Dedifferentiated amniotic fluid mesenchymal stem cell (primary cell): ENCODE data around the gene CTSS.
"Not testable (repeated sequence)": the region's sequence is repeated elsewhere in the genome, so short reads cannot be mapped to it uniquely, and the experiment has no call there.

Source experiments
- DNase-seq: peaks from one replicate; pipeline ENCODE4 v3.0.0-alpha.2; 2016; ENCODE audit errors: extremely low spot score

CTSS gene

DNA sequence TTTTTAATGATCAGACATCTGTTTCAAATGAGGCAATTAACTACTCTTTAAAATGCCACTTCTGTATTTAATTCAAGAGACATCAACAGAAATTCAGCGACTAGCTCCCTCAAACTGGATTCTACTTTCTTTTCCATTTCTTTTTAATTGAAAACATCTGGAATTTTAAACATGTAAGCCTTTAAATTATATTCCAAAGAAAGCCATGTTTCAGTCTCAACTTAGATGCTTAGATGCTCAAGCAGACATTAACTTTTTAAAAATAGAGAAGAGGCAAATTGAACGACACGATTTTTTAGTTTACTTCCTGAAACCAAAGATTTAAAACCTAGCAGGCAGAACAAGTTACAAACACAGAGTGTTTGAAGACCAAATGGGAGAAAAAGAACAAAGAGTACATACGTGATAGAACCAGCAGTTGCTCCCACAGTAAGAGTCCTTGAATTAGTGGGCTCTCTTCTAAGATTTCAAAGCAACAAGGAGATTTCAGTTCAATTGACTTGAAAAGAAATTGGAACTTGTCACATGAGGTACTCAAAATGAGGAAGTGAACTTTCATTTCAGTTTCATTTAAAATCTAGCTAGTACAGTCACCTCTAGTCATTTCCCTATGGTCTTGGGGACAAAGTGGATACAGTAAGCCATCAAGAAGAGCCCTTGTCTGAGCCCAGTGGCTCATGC, at the start of gene CTSS:
Gene CTSS (minus strand): TSS at position 483 of the 681 bp plus-strand sequence. CDS start 1,015 bp downstream, outside the sequence.
- DNase-seq: peak; percentile 44

DNA sequence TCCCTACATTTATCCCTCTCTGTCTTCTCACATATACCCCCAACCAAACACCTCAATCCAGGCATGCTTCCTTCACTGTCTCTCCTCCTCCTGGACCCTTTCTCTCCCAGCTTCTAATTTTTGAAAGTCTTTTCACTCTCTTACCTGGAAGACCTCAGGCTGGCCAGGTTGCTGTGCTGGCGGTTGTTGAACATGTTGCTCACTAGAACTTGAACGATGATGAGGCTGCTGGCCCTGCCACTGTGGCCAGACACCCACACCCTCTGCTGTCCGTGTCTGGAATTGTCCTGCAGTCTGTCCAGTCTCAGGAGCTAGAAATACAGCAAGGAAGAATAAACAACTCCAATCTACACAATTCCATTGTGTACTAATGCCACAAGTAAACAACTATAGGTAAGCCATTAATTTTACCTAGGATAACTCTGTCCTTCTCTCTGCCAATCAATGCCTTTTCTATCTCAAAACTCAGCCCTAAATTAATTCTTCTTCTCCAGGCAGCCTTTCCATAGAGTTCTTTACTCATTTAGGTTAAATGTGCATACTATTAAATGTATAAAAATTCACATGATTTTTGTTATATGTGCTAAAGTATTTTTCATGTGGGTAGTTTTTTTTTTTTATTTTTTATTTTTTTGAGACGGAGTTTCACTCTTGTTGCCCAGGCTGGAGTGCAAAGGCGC, 47.6 kb upstream of the CTSS start:
- DNase-seq: peak; percentile 59

DNA sequence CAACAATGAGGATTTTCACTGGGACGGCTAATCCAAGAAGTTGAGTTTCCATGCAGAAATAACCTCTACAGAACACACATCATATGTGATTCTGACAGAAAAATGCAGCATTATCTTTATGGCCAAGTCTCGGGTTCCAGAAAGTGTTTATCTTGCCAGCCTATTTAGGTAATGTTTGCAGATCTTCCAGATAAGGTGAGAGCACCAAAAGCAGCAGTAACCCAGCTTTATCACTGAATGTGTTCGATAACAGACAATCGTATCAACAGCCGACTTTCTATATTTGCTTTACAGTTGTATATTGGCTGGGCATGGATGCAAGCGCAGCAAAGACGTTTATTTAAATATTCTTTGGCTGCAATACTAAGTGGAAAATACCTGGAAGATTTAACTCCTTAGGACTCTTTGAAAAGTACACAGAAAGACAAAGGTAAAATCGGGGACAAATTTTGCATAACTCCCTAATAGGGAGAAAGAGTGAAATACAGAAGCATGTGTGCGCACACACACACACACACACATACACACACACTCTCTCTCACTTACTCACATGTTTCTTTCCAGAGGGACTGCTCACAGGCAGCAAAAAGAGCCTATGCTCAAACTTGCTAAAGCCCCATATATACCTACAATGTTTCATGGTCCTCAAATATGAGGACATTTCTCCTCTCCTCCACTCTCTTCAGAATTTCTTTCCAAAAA, 45.5 kb upstream of the CTSS start:
- no peak for DNase-seq

GRCh38 chr1:150809651-150810050, 44.1 kb upstream of the CTSS start:
- DNase-seq: peak; percentile 49

DNA sequence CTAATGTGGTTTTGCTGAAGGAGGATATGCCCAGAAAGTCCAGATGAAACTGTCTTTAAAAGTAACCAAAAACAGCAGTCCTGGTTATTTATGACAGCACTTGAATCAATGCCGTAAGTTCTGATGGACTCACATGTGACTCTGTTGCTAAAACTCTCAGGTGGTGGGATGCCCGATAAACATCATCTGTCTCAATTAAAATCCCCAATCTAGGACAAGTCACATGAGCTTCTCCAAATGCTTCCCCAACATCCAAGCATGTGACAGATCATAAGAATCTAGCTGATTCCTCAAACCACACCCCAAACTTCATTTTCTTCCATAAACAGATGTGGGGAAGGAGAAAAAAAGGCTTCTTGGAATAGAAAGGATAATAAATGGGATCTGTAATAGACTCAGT, 43.3 kb upstream of the CTSS start:
- no peak for DNase-seq

DNA sequence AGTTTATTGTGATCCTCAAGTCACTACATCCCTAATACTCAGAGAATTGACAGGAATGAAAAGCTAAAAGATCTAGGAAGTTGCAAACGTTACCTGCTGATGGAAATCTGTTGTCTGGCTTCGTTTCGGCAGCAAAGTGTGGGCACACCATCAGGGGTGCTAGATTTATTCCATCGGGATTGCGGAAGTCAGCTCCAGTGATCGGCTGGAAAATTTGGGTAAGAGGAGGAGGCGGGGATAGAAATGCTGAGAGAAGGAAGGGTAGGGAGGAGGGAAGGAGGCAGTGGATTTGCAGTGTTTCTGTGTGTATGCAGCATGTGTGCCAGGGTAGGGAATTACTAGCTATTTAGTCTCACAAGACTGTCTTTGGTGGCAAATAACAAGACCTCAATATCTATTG, 42.5 kb upstream of the CTSS start, which contains the start of gene CTSK:
Gene CTSK (minus strand): TSS at position 140 of the 400 bp plus-strand sequence. CDS start 1,455 bp downstream, outside the sequence.
- peak; percentile 56 for DNase-seq

DNA sequence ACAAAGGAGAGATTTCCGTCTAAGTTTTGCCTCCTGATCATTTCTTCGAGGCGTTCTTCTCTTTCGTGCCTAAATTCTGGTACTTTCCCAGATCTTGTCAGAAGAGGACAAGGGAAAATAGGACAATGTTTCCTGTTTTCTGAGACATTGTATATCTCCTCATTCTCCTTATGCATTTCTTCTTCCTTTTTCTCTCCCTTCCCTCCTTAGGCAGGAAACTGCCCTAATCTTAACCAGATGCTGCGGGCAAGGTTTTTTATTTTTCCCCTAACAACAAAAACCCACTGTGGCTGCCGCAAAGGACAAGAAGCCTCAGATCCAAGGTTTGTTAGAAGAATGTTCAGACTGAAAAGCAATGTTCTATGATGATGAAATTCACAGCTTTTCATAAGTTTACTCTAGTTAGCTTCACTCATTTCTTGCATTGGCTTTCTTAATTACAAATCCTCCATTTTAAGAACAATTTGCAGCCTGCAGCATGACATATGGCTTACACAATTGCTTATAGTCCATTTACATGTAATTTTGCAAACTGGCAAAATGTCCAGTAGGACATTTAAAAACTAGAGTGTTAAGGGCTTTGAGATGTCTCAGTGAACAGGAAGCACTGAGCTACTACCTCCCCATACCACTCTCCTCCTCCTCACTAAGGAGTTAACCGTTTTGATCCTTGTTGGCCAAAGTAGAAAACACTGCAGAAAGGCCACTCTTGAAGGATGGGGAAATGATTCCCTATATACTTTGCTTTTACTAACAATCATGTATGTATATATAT, 41.9 kb upstream of the CTSS start:
- DNase-seq: no peak

GRCh38 chr1:150805899-150806298, 40.3 kb upstream of the CTSS start:
- no peak for DNase-seq

DNA sequence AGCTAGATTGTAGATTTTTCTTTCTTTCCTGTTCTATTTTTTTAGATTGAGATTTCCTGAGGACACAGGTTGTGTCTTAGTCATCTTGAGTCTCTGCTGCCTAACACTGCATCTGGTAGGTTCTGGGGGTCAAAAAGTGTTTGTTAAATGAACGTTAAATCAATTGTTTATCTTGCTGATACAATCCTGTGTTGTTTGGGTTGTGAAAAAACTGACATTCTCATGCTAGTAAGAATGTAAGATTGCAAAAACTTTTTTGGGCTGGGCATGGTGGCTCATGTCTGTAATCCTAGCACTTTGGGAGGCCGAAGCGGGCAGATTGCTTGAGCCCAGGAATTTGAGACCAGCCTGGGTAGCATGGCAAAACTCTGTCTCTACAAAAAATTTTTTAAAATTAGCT, 39.1 kb upstream of the CTSS start:
- no peak for DNase-seq

DNA sequence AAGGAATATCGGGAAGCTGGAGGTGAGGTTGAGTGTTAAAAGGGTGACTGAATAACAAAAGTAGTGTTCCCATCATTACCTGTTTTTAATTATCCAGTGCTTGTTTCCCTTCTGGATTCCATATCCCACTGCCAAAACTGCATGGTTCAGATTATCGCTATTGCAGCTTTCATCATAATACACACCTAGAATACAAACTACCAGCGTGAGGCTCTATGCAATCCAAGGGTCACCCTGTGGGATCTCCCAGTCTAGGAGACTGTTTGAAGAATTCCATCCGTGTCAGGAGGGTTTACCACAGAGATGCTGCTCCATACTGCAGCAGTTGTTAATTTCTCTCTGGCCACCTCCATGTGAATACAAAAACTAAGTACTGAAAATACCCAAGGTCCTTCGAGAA, 33.5 kb upstream of the CTSS start:
- DNase-seq: no peak

DNA sequence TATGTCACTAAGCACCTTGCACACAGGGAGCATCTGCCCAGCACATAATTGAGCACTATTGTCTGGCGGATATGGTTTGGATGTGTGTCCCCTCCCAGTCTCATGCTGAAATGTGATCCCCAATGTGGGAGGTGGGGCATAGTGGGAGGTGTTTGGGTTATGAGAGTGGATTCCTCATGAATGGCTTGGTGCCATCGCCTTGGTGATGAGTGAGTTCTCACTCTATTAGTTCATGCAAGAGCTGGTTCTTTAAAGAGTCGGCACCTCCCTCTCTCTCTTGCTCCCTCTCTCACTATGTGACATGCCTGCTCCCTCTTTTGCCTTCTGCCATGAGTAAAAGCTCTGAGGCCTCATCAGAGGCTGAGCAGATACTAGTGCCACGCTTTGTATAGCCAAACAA, 32.9 kb upstream of the CTSS start:
- DNase-seq: no peak

GRCh38 chr1:150796374-150796773, 30.8 kb upstream of the CTSS start:
- no peak for DNase-seq

DNA sequence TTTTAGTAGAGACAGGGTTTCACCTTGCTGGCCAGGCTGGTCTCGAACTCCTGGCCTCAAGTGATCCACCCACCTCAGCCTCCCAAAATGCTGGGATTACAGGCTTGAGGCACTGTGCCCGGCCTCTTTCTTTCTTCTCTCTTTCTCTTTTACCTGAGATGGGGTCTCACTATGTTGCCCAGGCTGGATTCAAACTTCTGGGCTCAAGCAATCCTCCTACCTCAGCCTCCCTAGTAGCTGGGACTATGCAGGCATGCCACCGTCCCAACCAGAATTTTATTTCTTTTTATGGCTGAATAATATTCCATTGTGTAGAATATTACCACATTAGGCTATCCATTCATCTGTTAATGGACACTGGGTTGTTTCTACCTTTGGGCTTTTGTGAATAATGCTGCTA, 28.2 kb upstream of the CTSS start:
- DNase-seq: not testable (repeated sequence)

- no peak for DNase-seq
Observed at GRCh38 chr1:150793221-150793620, 27.6 kb upstream of the CTSS start.

GRCh38 chr1:150791585-150791984, 26.0 kb upstream of the CTSS start:
- DNase-seq: no peak

DNA sequence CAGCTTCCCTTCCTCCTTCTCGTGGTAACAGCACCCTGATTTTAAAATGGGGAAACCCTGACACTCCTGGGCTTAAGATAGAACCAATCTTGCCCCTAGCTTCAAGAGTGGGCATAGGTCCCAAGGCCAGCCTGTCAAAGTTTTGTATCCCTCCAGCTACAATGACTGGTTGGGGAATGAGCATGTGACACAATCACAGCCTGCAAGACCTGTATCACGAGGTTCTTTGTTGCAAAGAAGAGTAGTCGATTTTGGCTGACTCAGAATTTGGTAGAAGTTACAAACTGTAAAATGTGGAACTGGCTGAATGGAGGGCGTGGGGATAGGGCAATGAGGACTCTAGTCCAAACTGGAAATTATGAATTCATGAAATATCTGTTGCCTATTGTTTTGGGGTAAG, 23.8 kb upstream of the CTSS start:
- DNase-seq: no peak

GRCh38 chr1:150788946-150789345, 23.4 kb upstream of the CTSS start:
- no peak for DNase-seq

DNA sequence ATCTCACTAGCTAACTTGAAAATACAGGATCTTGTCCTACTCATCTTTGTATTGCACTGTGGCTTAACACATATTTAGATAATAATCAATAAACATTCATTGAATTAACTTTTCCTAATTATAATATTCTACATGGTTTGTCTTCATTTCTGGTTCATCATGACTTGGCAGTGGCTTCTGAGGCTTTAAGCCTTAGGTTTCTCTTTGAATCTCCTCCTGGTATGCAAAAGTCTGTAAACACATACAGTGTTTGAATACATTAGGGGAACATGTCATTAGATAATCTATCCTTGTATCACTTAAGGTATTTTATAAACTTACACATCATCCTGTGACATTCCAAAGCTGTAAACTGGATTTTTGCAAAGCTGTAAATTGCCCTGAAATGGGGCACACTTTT, 21.9 kb upstream of the CTSS start:
- no peak for DNase-seq

GRCh38 chr1:150780510-150780909, 14.9 kb upstream of the CTSS start:
- no peak for DNase-seq

DNA sequence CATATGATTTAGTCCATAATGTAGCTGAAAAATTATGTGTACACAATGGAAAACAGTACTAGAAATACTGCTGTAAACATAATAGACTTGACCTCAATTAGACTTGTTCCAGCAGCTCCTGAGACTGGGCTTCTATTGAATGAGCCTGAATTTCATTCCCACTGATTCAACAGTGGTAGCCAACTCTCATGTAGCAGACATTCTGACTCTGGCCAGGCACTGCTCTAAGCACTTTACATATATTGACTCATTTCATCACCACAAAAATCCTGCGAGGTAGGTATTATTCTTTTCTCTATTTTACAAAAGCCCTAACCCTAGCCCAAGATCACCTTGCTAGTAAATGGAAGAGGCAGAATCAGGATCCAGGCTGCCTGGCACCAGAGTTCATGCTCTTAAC, 12.8 kb upstream of the CTSS start:
- no peak for DNase-seq

DNA sequence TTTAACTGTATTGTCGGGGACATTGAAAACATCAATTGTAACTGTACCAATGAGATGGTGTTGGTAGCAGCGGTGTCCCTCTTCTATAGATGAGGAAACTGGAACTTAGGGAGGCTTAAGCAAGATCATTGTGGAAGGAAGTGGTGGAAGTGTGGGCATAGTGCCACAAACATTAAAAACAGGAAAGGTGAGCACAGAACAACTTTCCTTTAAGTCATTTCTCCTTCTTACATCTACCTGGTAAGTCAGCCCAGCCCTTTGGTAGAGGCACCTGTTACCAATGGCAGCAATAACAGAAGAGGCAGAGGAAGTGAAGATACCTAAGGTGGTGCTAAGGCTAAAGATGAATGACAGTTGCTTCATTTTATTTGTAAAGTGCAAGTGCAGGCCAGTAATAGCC, 12.0 kb upstream of the CTSS start:
- no peak for DNase-seq

DNA sequence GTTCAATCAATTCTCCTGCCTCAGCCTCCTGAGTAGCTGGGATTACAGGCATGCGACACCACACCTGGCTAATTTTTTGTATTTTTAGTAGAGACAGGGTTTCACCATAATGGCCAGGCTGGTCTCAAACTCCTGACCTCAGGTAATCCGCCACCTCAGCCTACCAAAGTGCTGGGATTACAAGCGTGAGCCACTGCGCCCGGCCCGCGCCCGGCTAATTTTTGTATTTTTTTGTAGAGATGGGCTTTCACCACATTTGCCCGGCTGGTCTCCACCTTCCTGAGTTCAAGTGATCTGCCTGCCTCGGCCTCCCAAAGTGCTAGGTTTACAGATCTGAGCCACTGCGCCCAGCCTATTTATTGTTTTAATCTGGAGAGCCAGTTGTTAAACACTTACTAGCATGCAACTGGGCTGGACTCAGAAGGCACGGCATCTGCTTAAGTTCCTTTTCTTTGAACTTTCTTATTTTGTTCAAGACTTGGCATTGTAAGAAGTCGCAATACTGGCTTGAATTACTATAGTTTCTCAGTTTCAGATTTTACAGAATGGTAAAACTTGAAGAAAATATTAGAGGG, 10.4 kb upstream of the CTSS start:
- not testable (repeated sequence) for DNase-seq
